Activated T-cell treated with anti-CD3 and anti-CD28 coated beads, Interleukin-2, amount 50 U/mL, for 24 hours (primary cell): Measurements from ENCODE around the gene MED9.

Source experiments
- DNase-seq: peaks from one replicate; pipeline ENCODE4 v3.0.0-alpha.2; 2020
- H3K27ac Mint-ChIP-seq: 2 replicates; pipeline ENCODE4 v1.8.0; 2020; ENCODE audit warnings: mild to moderate bottlenecking, mixed read lengths
- H3K27me3 Mint-ChIP-seq: 2 replicates; pipeline ENCODE4 v1.8.0; 2020; ENCODE audit warnings: mixed read lengths
- H3K36me3 Mint-ChIP-seq: 2 replicates; pipeline ENCODE4 v1.8.0; 2020; ENCODE audit warnings: low read depth, mixed read lengths
- H3K4me1 Mint-ChIP-seq: 2 replicates; pipeline ENCODE4 v1.8.0; 2020; ENCODE audit warnings: low read depth, mixed read lengths
- H3K4me3 Mint-ChIP-seq: 2 replicates; pipeline ENCODE4 v1.8.0; 2020; ENCODE audit warnings: mild to moderate bottlenecking, moderate library complexity, mixed read lengths
- H3K9me3 Mint-ChIP-seq: 2 replicates; pipeline ENCODE4 v1.8.0; 2020; ENCODE audit warnings: mixed read lengths

Gene MED9

DNA sequence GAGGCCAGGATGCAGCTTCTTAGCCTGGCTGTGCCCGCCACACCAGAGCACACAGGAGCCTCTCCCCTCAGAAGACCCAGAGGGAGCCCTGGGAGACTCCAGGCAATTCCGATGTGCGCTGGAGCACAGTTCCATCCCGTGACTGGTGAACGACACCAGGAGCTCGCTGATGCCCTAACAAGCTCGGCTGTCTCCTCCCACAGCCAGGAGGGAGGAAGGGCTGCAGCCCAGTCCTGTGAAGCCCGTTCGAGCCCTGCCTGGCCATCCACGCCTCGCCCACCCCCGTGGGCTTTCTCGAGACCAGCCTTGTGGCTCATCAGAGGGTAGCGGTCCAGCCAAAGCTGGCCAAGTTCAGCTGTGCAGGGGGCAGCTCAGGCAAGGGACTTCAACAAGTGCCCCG, 41.2 kb downstream of the MED9 start:
- no peak overlapping the region for H3K4me3 Mint-ChIP-seq
- peaks cover 3% of the 10 kb centered on the region for H3K36me3 Mint-ChIP-seq
- no peak for DNase-seq
- H3K4me1 Mint-ChIP-seq, result peaks cover 7% of the 10 kb centered on the region
- H3K27ac Mint-ChIP-seq, result no peak overlapping the region
- no peaks in the 10 kb centered on the region for H3K9me3 Mint-ChIP-seq
- H3K27me3 Mint-ChIP-seq, result no peaks in the 10 kb centered on the region

GRCh38 chr17:17518951-17519350, 42.2 kb downstream of the MED9 start:
- no peak overlapping the region for H3K4me3 Mint-ChIP-seq

DNA sequence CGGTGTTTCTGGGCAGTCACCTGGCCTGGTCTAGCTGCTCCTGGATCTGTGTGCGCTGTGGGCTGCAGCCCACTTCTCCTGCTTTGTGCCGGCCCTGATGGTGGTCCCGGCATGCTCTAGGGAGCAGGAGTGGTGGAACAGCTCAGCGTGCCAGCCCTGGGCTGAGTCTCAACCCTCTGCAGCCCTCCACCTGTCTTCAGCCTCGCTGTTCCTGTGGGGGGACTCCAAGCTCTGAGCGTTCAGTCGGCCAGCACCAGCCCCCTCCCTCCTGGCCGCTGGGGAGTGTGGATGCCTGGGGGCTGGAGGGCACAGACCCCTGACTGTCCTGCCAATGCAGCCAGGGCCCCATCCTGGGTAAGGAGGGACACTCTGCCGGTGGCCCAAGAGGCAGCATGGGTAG, 43.1 kb downstream of the MED9 start:
- peaks cover 7% of the 10 kb centered on the region for H3K4me1 Mint-ChIP-seq
- no peak overlapping the region for H3K27ac Mint-ChIP-seq
- H3K9me3 Mint-ChIP-seq, result no peaks in the 10 kb centered on the region
- no peak for DNase-seq
- no peaks in the 10 kb centered on the region for H3K27me3 Mint-ChIP-seq
- no peak overlapping the region for H3K4me3 Mint-ChIP-seq
- peaks cover 3% of the 10 kb centered on the region for H3K36me3 Mint-ChIP-seq

More at GRCh38 chr17:17518951-17519350, 42.2 kb downstream of the MED9 start:
- no peak for DNase-seq
- Mint-ChIP-seq H3K9me3 (no peaks in the 10 kb centered on the region), H3K27me3 (no peaks in the 10 kb centered on the region), H3K27ac (no peak overlapping the region), H3K4me1 (peaks cover 7% of the 10 kb centered on the region), H3K36me3 (peaks cover 3% of the 10 kb centered on the region)

DNA sequence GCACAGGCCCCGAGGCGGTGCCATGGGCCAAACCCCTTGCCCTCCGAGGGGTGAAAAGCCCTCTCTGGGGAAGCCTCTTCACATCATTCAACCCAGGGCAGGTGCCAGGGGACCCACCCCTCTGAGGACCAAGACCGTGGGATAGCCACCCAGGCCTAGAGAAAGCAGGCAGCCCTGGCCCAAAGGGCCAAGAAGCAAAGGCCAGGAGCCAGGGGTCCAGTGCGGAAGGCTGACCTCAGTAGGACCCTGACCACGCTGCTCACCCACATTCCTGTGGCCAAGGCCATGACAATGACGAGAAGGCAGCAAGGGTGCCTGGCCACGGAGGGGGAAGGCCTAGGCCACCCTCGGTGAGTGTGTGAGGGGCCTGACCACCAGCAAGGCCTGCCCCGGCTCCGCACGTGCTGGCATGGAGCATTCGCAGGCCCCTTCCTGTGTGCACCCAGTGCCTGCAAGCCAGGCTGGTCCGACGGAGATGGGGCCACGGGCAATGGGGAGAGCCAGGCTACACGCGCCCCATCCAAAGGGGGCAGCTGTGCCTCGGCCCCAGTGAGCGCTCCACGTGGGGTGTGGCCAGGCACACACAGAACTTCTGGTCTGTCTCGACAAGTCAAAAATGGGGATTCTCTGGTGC, 43.9 kb downstream of the MED9 start:
- Mint-ChIP-seq H3K27ac (no peak overlapping the region), H3K36me3 (peaks cover 3% of the 10 kb centered on the region), H3K9me3 (no peaks in the 10 kb centered on the region), H3K27me3 (no peaks in the 10 kb centered on the region), H3K4me1 (peaks cover 6% of the 10 kb centered on the region), H3K4me3 (no peak overlapping the region)
- DNase-seq, result no peak

DNA sequence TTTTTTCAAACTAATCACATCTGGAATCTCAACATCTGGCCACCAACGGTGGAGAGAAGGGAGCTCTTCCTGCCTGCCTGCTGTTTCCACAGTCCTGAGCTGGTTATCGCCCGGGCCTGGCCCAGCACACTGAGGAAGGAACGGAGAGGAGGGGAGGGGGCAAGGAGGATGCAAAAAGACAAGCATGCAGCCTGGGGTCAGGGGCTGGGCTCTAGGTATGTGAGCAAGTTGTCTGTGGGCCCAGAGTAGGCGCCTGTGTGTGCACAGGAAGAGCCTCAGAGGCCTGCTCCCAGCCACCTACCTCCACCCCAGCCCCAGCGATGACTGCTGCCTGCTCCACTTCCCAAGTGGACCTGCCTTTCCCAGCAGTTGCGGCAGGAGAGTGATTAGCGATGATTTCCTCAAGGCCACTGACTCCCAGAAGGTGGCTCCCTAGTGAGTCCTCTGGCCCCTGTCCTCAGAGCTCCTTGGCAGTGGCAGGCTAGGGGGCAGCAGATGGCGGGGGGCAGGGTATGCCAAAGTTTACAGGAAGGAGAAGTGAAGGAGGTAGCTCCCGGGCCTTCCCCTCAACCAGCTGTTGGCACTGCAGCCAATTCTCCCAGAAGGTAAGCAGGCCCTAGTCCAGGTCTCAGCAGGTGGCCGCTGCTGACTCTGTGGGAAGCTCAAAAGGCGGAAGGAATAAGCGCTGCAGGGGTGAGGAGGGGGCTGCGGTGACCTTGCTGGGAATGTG, 46.4 kb downstream of the MED9 start:
- DNase-seq, result no peak
- Mint-ChIP-seq H3K27ac (no peak overlapping the region), H3K36me3 (peaks cover 3% of the 10 kb centered on the region), H3K27me3 (no peaks in the 10 kb centered on the region), H3K4me1 (no peaks in the 10 kb centered on the region), H3K4me3 (no peak overlapping the region), H3K9me3 (no peaks in the 10 kb centered on the region)

DNA sequence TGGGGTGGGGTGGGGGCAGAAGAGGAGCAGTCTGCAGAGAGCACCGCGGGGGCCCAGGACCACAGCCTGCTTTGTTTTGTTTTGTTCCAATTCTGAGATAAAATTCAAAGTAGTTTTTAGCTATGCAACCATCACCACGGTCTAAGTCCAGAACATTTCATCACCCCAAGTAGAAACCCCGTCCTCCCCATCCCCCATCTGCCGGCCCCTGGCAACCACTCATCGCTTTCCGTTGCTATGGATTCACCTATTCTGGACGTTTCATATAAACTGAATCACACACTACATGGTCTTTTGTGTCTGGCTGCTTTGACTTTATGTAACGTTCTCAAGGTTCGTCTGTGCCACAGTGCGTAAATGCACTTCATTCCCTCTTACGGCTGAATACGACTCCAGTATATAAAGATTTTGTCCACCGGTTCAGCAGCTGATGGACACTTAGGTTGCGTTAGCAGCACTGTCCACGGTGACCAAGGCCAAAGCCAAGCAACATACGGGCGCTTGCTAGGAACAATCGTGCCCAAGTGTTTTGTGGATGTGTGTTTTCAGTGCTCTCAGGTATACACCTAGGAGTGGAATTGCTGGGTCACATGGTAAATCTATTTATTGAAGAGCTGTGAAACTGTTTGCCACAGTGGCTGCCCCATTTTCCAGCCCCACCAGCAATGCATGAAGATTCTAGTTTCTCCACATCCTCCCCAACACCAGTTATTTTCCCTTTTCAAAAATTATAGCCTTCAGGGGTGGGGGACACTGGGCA, 47.1 kb downstream of the MED9 start:
- no peak for DNase-seq
- Mint-ChIP-seq H3K4me3 (no peak overlapping the region), H3K27me3 (no peaks in the 10 kb centered on the region), H3K4me1 (no peaks in the 10 kb centered on the region), H3K36me3 (peaks cover 3% of the 10 kb centered on the region), H3K9me3 (no peaks in the 10 kb centered on the region), H3K27ac (no peak overlapping the region)

DNA sequence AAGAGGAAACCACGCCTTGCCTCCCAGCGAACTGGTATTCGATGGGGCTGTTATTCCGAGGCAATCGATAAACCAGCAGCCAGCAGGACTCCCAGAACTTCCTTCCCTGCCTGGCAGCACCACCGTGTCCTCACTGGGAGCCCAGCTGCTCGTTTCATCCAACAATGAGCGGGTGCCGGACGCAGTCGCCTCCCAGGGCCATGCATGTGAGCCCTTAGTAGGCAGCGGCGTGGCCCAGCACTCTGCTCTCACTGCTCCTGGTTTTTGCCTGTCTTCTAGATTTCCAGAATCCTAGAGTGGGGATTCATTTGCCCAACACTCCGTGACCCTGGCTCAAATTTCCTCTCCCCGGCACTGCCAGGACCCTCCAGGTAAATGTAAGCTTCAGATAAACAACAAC, 48.5 kb downstream of the MED9 start:
- no peak overlapping the region for H3K27ac Mint-ChIP-seq
- no peak overlapping the region for H3K4me3 Mint-ChIP-seq
- no peaks in the 10 kb centered on the region for H3K4me1 Mint-ChIP-seq
- DNase-seq, result no peak
- no peaks in the 10 kb centered on the region for H3K27me3 Mint-ChIP-seq
- peaks cover 3% of the 10 kb centered on the region for H3K36me3 Mint-ChIP-seq
- H3K9me3 Mint-ChIP-seq, result no peaks in the 10 kb centered on the region

DNA sequence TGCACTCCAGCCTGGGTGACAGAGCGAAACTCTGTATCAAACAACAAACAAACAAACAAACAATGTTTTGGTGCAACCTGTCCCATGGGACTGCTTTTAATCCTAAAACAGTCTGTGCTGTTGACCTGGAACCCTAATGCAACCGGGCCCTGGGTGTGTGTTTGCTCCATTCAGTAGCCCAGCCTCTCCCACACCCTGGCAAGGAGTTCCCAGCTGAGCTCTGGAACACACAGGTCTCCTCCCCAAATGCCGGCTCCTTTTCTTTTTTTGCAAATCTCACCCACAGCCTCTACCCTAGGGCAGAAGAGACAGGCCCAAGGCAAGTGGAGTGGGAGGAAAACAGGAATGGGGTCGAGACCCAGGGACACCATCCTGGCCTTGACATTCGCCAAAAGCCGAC, 49.2 kb downstream of the MED9 start:
- Mint-ChIP-seq H3K27ac (no peak overlapping the region), H3K36me3 (peaks cover 3% of the 10 kb centered on the region), H3K4me1 (no peaks in the 10 kb centered on the region), H3K4me3 (no peak overlapping the region), H3K27me3 (no peaks in the 10 kb centered on the region), H3K9me3 (no peaks in the 10 kb centered on the region)
- DNase-seq, result no peak

- no peak overlapping the region for H3K27ac Mint-ChIP-seq
- H3K27me3 Mint-ChIP-seq, result no peaks in the 10 kb centered on the region
- H3K4me1 Mint-ChIP-seq, result no peaks in the 10 kb centered on the region
- H3K9me3 Mint-ChIP-seq, result no peaks in the 10 kb centered on the region
- no peaks in the 10 kb centered on the region for H3K36me3 Mint-ChIP-seq
- no peak for DNase-seq
- no peak overlapping the region for H3K4me3 Mint-ChIP-seq
These were observed 49.6 kb downstream of the MED9 start for GRCh38 chr17:17526369-17526768.

- no peaks in the 10 kb centered on the region for H3K4me1 Mint-ChIP-seq
- H3K36me3 Mint-ChIP-seq, result no peaks in the 10 kb centered on the region
- no peak overlapping the region for H3K4me3 Mint-ChIP-seq
- H3K9me3 Mint-ChIP-seq, result no peaks in the 10 kb centered on the region
- H3K27me3 Mint-ChIP-seq, result no peaks in the 10 kb centered on the region
- H3K27ac Mint-ChIP-seq, result no peak overlapping the region
- DNase-seq, result no peak
These were observed 50.7 kb downstream of the MED9 start for GRCh38 chr17:17527534-17527933.

- no peaks in the 10 kb centered on the region for H3K4me1 Mint-ChIP-seq
- H3K36me3 Mint-ChIP-seq, result no peaks in the 10 kb centered on the region
- H3K4me3 Mint-ChIP-seq, result no peak overlapping the region
- H3K27me3 Mint-ChIP-seq, result no peaks in the 10 kb centered on the region
- DNase-seq, result no peak
- no peaks in the 10 kb centered on the region for H3K9me3 Mint-ChIP-seq
- no peak overlapping the region for H3K27ac Mint-ChIP-seq
These were observed 51.2 kb downstream of the MED9 start for GRCh38 chr17:17527956-17528500.

DNA sequence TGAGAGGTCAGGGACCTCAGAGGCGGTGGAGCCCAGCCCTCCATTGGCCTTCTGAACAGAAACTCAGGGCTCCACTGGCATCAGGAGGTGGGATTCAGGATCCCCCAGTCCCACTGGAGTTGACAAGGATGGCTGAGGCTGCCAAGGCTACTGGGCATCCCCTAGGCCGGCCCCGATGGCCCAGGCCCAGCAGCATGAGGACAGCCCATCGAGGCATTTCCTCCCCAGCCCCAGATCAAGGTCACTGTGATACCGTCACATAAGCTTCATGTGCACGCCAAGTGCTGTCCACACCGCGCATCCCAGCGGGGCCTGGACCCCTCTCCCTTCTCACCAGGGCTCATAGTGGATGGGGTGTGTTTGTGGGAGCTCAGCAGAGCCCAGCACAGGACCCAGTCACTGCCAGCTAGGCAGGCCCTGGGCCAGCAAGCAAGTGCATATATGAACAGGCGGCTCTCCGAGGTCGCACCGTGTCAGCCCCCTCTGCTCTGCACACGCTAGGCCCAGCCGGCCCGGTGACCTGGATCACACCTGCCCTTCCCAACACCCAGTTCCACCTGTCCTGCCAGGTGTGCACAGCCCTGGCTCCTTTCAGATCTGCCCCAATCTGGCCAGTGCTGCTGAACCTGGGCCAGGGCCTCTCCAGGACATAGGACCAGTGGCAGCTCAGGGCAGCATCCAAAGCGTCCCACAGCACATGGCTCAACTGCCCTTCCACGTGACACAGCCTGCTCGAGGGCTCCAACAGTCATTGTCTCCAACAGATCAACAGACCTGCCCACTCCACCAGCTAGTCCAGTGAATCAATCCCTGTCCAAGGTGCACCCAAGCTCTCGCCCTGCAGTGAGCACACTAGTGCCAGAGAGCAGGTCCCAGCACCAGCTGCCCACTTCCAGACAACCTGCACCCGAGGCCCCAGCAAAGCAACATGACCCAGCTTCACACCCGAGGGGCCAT, 52.2 kb downstream of the MED9 start:
- H3K4me1 Mint-ChIP-seq, result no peaks in the 10 kb centered on the region
- H3K36me3 Mint-ChIP-seq, result no peaks in the 10 kb centered on the region
- H3K4me3 Mint-ChIP-seq, result no peak overlapping the region
- no peak overlapping the region for H3K27ac Mint-ChIP-seq
- no peak for DNase-seq
- H3K9me3 Mint-ChIP-seq, result no peaks in the 10 kb centered on the region
- H3K27me3 Mint-ChIP-seq, result no peaks in the 10 kb centered on the region

DNA sequence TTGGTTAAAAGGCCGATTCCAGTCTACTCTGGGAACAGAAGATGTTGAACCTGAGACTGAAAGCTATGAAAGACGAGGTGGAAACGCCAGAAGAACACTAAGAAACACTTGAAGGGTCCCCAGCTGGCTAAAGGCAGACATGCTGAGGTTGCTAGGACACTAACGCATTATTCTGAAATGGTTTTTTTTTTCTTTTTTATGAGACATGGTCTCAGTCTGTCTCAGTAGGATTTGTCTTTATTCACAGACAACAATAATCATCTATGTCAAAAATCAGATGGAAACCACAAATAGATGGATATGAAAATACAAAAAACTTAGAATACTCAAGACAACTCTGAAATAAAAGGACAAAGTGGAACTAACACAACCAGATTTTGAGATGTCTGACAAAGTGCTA, 54.4 kb downstream of the MED9 start:
- H3K27me3 Mint-ChIP-seq, result no peaks in the 10 kb centered on the region
- no peaks in the 10 kb centered on the region for H3K36me3 Mint-ChIP-seq
- H3K4me1 Mint-ChIP-seq, result no peaks in the 10 kb centered on the region
- no peak overlapping the region for H3K27ac Mint-ChIP-seq
- no peak for DNase-seq
- no peaks in the 10 kb centered on the region for H3K9me3 Mint-ChIP-seq
- H3K4me3 Mint-ChIP-seq, result no peak overlapping the region

DNA sequence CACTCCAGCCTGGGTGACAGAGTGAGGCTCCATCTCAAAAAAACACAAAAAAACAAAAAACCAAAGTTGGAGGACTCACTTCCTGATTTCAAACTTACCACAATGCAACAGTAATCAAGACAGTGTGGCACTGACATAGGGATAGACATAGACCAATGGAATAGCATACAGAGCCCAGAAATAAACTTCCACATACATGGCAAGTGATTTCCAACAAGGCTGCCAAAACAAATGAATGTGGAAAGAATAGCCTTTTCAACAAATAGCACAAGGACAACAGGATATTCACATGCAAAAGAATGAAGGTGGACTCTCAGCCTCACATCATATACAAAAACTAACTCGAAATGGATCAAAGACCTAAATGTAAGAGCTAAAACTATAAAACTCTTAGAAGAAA, 56.2 kb downstream of the MED9 start:
- Mint-ChIP-seq H3K4me1 (no peaks in the 10 kb centered on the region), H3K4me3 (no peak overlapping the region), H3K27ac (no peak overlapping the region), H3K36me3 (no peaks in the 10 kb centered on the region), H3K27me3 (no peaks in the 10 kb centered on the region), H3K9me3 (no peaks in the 10 kb centered on the region)
- no peak for DNase-seq
